A549 (cell line): Measurements from ENCODE around the gene CASP9. TPM values are rescaled to one million over a fixed set of nuclear protein-coding genes. Genes with fewer than 3 reads are reported as not detected.

Source experiments
- ATAC-seq, 2 experiments: fragments of 200-7000 bp in 1 of 2; fragments of >200 bp in 1 of 2; cut with Nextera tagmentation in 1 of 2; cut with Tn5 transposase in 1 of 2; 3 replicates each; pipeline versions ENCODE4 v1.8.0 to v1.9.1; 2018 to 2020; ENCODE audit warnings: mild to moderate bottlenecking in 1 of 2, moderate library complexity in 1 of 2
- CTCF ChIA-PET: fragments of 300-600 bp; sonication (Branson Sonifier 250); formaldehyde crosslinking; extraction: SDS; loops from one replicate; lab custom pipeline; 2021; ENCODE audit warnings: antibody characterized with exemption, inconsistent platforms; lab: Yijun Ruan, JAX
- POLR2A ChIA-PET: fragments of 350-600 bp; formaldehyde crosslinking; extraction: SDS; loops from one replicate; lab custom pipeline; 2021; ENCODE audit warnings: antibody characterized with exemption, inconsistent platforms; lab: Yijun Ruan, JAX
- DNase-seq, 2 experiments: peaks; one replicate each; pipeline versions ENCODE4 v3.0.0 to v3.0.0-alpha.2; 2011 to 2016; ENCODE audit warnings: low read depth in 1 of 2, low spot score in 1 of 2
- FAIRE-seq: peaks from 2 replicates; lab custom pipeline; 2011; peaks lifted over from hg19 to GRCh38; lab: Jason Lieb, UNC
- H3K27ac ChIP-seq, 2 experiments: fragments of >200 bp; sonication (Bioruptor Twin); formaldehyde crosslinking; 3 replicates each; pipeline ENCODE4 v1.5.1; 2016 to 2017
- H3K4me1 ChIP-seq: fragments of >200 bp; sonication (Bioruptor Twin); formaldehyde crosslinking; 3 replicates; pipeline ENCODE4 v1.6.1; 2016
- H3K4me2 ChIP-seq: fragments of >200 bp; sonication (Bioruptor Twin); formaldehyde crosslinking; 3 replicates; pipeline ENCODE4 v1.6.1; 2016
- H3K4me3 ChIP-seq: fragments of >200 bp; sonication (Bioruptor Twin); formaldehyde crosslinking; 3 replicates; pipeline ENCODE4 v1.5.1; 2016
- H3K9me3 ChIP-seq: fragments of >200 bp; sonication (Bioruptor Twin); formaldehyde crosslinking; 3 replicates; pipeline ENCODE4 v1.6.1; 2016
- CEBPB ChIP-seq, 2 experiments: fragments of >200 bp in 1 of 2; sonication (Bioruptor Twin) in 1 of 2; formaldehyde crosslinking in 1 of 2; IDR thresholded peaks; 2 replicates each; pipeline ENCODE4 v1.6.1; 2012 to 2016
- EHF ChIP-seq: fragments of 250-450 bp; sonication (Bioruptor Pico); IDR thresholded peaks from 2 replicates; pipeline ENCODE4 v1.5.0; 2020; ENCODE audit warnings: mild to moderate bottlenecking
- EP300 ChIP-seq, 2 experiments: fragments of >200 bp; sonication (Bioruptor Twin); formaldehyde crosslinking; IDR thresholded peaks; 2 replicates in 1 of 2; 3 replicates in 1 of 2; pipeline ENCODE4 v1.6.1; 2016 to 2017
- HDAC2 ChIP-seq: fragments of 200-600 bp; sonication (generic); IDR thresholded peaks from 2 replicates; pipeline ENCODE4 v1.6.1; 2016
- KDM1A ChIP-seq: fragments of 200-600 bp; sonication (generic); IDR thresholded peaks from 2 replicates; pipeline ENCODE4 v1.6.1; 2016; ENCODE audit warnings: low read depth, mild to moderate bottlenecking
- MAFK ChIP-seq: fragments of 450-650 bp; IDR thresholded peaks from 2 replicates; pipeline ENCODE4 v1.6.1; 2014; ENCODE audit not compliant: partially characterized antibody
- MAX ChIP-seq: IDR thresholded peaks from 2 replicates; pipeline ENCODE4 v1.6.1; 2012
- PBX3 ChIP-seq: IDR thresholded peaks from 2 replicates; pipeline ENCODE4 v1.6.1; 2012
- POLR2AphosphoS2 ChIP-seq: conservative IDR thresholded peaks from 2 replicates; pipeline ENCODE4 v1.6.1; 2012; ENCODE audit warnings: low read length, improper control_type of control experiment, inconsistent platforms
- RFX5 ChIP-seq: fragments of 450-650 bp; IDR thresholded peaks from 2 replicates; pipeline ENCODE4 v1.7.1; 2014; ENCODE audit warnings: antibody characterized with exemption, mild to moderate bottlenecking, moderate library complexity
- TFCP2L1 ChIP-seq: fragments of 250-450 bp; sonication (Bioruptor Pico); IDR thresholded peaks from 2 replicates; pipeline ENCODE4 v1.5.0; 2021; ENCODE audit warnings: mild to moderate bottlenecking
- USF2 ChIP-seq: fragments of 450-650 bp; IDR thresholded peaks from 2 replicates; pipeline ENCODE4 v1.6.1; 2014; ENCODE audit warnings: antibody characterized with exemption
- ZFP36 ChIP-seq: fragments of 450-650 bp; IDR thresholded peaks from 2 replicates; pipeline ENCODE4 v1.6.1; 2014; ENCODE audit warnings: borderline replicate concordance; ENCODE audit not compliant: partially characterized antibody
- ZNF302 ChIP-seq: fragments of 250-450 bp; sonication (Bioruptor Pico); IDR thresholded peaks from 2 replicates; pipeline ENCODE4 v1.9.0; 2021; ENCODE audit warnings: inconsistent platforms, mild to moderate bottlenecking, moderate library complexity
- ZSCAN20 ChIP-seq: fragments of 250-450 bp; sonication (Bioruptor Pico); IDR thresholded peaks from 2 replicates; pipeline ENCODE4 v1.8.0; 2022; ENCODE audit warnings: mild to moderate bottlenecking, moderate library complexity
- WGBS: methylation state at CpG from one replicate; pipeline ENCODE4 v1.1.6; 2017; ENCODE audit errors: missing lambda C conversion rate; 5-methylcytosine and 5-hydroxymethylcytosine counted together
- polyA plus RNA-seq, 4 experiments: library from polyadenylated mRNA; depleted of rRNA in 3 of 4; stranded (reverse); fragments of >200 nt; fragmentation: RNase III in 1 of 4; extraction: RNeasy Plus Mini Kit Qiagen cat#74134 plus additional on column Dnase treatment in 1 of 4; gene quantifications; 2 replicates in 3 of 4; 3 replicates in 1 of 4; pipeline ENCODE4 v1.2.3, GENCODE V29; 2011 to 2017
- TF ChIP-seq, protein P1 (sequence below): IDR thresholded peaks from 2 replicates; pipeline ENCODE4 v1.6.1; 2012; ENCODE audit warnings: low read depth, borderline replicate concordance
- TF ChIP-seq, protein P2 (sequence below): fragments of >200 bp; sonication (Bioruptor Twin); formaldehyde crosslinking; IDR thresholded peaks from 3 replicates; pipeline ENCODE4 v1.6.1; 2016
- TF ChIP-seq, protein P3 (sequence below): fragments of 250-450 bp; sonication (Bioruptor Pico); IDR thresholded peaks from 2 replicates; pipeline ENCODE4 v1.5.0; 2020; ENCODE audit warnings: low read depth, mild to moderate bottlenecking, moderate library complexity
- TF ChIP-seq, protein P4 (sequence below): fragments of >200 bp; sonication (Bioruptor Twin); formaldehyde crosslinking; IDR thresholded peaks from 2 replicates; pipeline ENCODE4 v1.6.1; 2016

The CASP9 gene
- polyA plus RNA-seq, 2 of the 4 experiments (the other 2 are of a cell fraction), result 11.0 to 16.1 TPM

GRCh38 chr1:15479654-15480347, 44.2 kb downstream of the CASP9 start:
- no peak for TF ChIP-seq MAX
- 0 out of 4 replicates have a peak, but pooled peaks of 1 of the 2 experiments have one; percentile 21 for TF ChIP-seq CEBPB (IDR thresholded peaks at IDR 0.05)
- POLR2A ChIA-PET, result no interaction called here

GRCh38 chr1:15477646-15478212, 46.3 kb downstream of the CASP9 start:
- H3K4me3 ChIP-seq, result no peak overlapping the region
- DNase-seq (no peak), FAIRE-seq (no peak), ATAC-seq (no peak)
- no peaks in the 10 kb centered on the region for H3K9me3 ChIP-seq
- CTCF ChIA-PET, result no interaction called here
- H3K27ac ChIP-seq, result no peak overlapping the region
- no peak overlapping the region for H3K4me2 ChIP-seq
- WGBS, result 88% methylated on average over 5 of the region's 5 CpGs
- TF ChIP-seq, protein P1, sequence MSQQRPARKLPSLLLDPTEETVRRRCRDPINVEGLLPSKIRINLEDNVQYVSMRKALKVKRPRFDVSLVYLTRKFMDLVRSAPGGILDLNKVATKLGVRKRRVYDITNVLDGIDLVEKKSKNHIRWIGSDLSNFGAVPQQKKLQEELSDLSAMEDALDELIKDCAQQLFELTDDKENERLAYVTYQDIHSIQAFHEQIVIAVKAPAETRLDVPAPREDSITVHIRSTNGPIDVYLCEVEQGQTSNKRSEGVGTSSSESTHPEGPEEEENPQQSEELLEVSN, result no peak
- no peak for TF ChIP-seq ZSCAN20 (CRISPR knock-in tag)
- TF ChIP-seq EHF (CRISPR knock-in tag), result no peak
- TF ChIP-seq HDAC2, result no peak
- no peak for TF ChIP-seq MAFK
- TF ChIP-seq USF2, result no peak
- TF ChIP-seq, protein P2, sequence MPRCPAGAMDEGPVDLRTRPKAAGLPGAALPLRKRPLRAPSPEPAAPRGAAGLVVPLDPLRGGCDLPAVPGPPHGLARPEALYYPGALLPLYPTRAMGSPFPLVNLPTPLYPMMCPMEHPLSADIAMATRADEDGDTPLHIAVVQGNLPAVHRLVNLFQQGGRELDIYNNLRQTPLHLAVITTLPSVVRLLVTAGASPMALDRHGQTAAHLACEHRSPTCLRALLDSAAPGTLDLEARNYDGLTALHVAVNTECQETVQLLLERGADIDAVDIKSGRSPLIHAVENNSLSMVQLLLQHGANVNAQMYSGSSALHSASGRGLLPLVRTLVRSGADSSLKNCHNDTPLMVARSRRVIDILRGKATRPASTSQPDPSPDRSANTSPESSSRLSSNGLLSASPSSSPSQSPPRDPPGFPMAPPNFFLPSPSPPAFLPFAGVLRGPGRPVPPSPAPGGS, result no peak
- TF ChIP-seq PBX3, result no peak
- TF ChIP-seq POLR2AphosphoS2, result no peak
- TF ChIP-seq, protein P3, sequence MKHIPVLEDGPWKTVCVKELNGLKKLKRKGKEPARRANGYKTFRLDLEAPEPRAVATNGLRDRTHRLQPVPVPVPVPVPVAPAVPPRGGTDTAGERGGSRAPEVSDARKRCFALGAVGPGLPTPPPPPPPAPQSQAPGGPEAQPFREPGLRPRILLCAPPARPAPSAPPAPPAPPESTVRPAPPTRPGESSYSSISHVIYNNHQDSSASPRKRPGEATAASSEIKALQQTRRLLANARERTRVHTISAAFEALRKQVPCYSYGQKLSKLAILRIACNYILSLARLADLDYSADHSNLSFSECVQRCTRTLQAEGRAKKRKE (CRISPR knock-in tag), result no peak
- no peak for TF ChIP-seq RFX5
- TF ChIP-seq, protein P4, sequence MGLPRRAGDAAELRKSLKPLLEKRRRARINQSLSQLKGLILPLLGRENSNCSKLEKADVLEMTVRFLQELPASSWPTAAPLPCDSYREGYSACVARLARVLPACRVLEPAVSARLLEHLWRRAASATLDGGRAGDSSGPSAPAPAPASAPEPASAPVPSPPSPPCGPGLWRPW, result no peak
- no peak for TF ChIP-seq EP300 (IDR thresholded peaks at IDR 0.05)
- TF ChIP-seq ZNF302 (CRISPR knock-in tag), result no peak
- TF ChIP-seq TFCP2L1 (CRISPR knock-in tag), result no peak
- TF ChIP-seq KDM1A, result no peak
- TF ChIP-seq ZFP36, result no peak
- POLR2A ChIA-PET, result no interaction called here
- H3K4me1 ChIP-seq, result no peaks in the 10 kb centered on the region

More at GRCh38 chr1:15479654-15480347, 44.2 kb downstream of the CASP9 start:
- DNase-seq (no peak), ATAC-seq (no peak), FAIRE-seq (no peak)
- Histone ChIP-seq H3K27ac (no peak overlapping the region), H3K4me3 (no peak overlapping the region), H3K4me1 (no peaks in the 10 kb centered on the region), H3K9me3 (no peaks in the 10 kb centered on the region), H3K4me2 (no peak overlapping the region)
- 79% methylated on average over 10 of the region's 11 CpGs for WGBS
- CTCF ChIA-PET, result no interaction called here
